NCI-H1092 treated with DMSO at 0.1 percent for 48 hours (cell line): ENCODE data around the gene RASA3.

Experiments
- DNase-seq: peaks from one replicate; lab custom pipeline; 2025; lab: John Stamatoyannopoulos, UW

Gene RASA3

DNA sequence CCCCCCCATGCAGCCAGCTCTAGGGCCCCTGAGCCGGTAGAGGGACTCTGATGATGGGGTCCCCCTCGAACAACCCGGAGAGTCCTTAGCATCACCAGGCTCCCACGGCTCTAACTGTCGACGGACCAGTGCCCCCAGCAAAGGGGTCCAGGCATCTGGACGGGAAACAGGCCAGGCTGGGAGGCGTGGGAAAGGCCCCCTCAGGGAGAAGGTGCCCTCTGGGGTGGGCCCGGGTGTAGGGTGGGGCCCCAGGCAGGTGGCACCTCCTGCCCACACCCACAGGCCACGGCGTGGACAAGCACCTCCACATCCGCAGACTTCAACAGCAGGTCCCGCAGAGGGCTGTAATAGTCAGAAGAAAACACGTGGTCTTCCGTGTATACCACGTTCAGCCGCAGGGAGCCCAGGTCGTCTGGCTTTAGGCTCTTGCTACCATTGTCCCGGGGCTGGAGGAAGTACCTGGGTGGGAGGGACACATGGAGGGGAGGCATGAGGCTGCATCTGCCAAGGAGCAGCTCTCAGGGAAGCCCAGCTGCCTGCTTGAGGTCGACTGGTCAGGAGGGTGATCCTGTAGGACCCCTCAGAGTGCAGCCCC is 113.9 kb downstream of the RASA3 start:
- no peak for DNase-seq

DNA sequence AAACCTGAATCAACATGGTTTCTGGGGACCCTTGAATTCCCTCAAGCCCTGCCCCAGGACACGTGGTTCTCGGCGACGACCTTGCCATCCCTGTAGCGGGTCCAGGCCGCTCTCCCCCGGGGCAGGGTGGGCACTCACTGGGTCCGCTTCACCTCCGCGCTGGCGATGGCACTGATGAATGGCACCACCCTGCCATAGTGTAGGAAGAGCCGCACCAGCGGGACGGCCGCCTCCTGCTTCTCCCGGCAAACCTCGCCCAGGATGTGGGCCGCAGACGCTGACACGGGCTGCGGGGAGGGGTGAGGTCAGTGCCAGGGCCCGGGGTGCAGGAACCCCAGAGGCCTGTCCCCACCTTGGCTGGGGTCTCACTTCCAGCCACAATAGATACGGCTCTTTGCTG is 114.5 kb downstream of the RASA3 start:
- no peak for DNase-seq

- DNase-seq: no peak
Measured at GRCh38 chr13:114017028-114017630, 115.3 kb downstream of the RASA3 start.

DNA sequence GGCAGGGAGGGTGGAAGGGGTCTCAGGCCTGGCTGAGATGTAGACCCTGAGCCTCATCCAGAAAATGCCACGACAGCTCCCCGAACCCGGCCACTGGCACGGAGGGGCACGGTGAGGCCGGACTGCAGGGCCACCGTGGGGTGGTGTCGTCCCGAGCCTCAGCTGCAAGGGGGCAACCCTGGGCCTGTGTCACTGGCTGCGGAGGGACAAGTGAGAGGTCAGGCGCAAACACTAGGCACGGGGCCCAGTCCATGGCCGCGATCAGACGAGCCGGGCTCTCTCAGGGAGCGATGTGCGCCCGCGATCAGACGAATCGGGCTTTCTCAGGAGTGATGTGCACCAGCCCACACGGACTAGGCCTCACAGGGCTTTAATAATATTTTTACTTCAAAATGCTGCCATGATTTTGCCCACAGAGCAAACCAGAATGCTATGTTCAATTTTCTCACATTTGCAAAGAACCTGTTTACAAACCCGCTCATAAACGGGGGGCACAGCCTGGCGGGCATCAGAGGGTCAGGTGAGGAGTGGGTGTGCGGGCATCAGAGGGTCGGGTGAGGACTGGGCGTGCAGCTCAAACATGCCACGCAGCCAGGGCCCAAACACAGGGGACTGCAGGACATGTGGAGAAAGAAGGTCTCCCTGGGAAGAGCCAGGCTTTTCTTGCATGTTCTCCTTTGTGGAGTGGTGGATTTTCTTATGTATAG is 115.9 kb downstream of the RASA3 start:
- DNase-seq: no peak

- no peak for DNase-seq
Measured at GRCh38 chr13:114015969-114016295, 116.5 kb downstream of the RASA3 start.

DNA sequence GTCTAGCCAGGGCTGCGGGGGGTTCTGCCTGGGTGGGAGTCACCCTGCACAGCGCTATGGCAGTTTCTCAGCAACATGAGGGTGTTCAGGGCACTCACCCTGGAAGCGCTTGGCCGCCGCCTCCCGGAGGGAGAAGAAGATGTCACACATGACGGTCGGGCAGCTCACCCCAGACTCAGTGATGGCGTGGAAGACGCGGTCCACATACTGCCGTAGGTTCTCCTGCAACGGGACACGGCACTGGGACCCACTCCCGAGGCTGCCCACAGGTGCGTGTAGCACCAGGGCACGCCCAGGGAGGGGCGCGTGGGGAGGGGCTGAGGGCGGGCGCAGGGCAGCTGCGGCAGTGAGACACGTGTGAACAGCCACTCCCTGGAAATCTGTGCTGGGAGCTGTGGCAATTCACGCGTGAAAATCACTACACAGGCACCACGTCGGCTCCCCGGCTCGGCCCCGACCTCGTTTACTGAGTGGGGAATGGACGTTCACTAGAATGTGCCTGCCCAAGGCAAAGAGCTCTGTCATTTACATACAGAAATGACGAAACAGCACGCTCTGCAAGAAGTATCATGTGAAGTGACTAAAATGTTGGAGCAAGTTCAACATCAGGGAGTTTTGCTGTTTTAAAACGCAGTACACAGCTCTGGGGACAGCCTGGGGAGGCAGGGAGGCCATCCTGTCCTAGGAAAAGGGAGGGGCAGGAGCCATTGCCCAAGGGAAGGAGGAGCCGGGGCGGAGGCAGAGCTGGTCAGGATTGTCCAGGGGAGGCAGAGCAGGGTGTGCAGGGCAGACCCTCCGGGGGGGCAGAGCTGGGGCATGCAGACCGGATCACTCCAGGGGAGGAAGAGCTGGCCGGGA is 117.1 kb downstream of the RASA3 start:
- DNase-seq: no peak

- DNase-seq: no peak
Measured at GRCh38 chr13:114013952-114014629, 118.3 kb downstream of the RASA3 start.

DNA sequence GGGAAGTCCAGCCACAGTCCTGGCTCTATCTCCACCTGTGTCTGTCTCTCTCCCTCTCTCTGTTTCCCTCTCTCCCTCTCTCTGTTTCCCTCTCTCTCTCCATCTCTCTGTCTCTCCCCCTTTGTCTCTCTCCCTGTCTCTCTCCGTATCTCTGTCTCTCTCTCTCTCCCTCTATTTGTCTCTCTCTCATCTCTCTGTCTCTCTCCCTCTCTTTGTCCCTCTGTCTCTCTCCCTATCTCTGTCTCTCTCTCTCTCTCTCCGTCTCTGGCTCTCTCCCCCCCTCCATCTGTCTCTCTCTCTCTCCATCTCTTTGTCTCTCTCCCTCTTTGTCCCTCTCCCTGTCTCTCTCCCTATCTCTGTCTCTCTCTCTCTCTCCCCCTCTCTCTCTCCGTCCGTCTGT is 119.1 kb downstream of the RASA3 start:
- no peak for DNase-seq

DNA sequence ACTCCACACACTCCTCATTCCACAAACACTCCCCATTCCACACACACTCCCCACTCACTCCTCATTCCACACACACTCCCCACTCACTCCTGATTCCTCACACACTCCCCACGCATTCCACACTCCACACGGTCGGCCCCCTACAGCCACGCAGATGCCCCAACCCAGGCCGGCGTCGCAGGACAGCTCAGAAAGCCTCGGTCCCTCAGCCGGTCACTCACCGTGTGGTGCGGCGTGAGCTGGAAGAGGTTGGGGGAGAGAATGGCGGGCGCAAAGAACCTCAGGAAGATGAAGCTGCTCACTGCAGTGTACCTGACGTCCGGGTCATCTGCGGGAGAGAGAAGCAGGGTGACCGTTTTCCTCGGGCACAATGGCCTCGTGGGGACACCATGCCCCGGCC is 119.5 kb downstream of the RASA3 start:
- no peak for DNase-seq

DNA sequence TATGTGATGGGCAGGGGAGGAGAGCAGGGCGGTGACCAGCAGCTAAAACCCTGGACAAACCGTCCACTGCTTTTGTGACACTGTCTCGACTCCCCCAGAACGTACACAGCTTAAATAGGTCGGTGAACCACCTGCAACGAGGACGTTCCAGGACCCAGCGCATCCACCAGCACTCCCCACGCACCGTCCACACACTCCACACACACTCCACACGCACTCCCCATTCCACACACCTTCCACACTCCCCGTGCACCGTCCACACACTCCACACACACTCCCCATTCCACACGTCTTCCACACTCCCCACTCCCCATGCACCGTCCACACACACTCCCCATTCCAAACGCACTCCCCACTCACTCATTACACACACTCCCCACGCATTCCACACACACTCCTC is 120.3 kb downstream of the RASA3 start:
- no peak for DNase-seq

GRCh38 chr13:114011226-114011625 is 121.2 kb downstream of the RASA3 start:
- no peak for DNase-seq

- DNase-seq: no peak
Measured at GRCh38 chr13:114010401-114011101, 121.9 kb downstream of the RASA3 start.

- DNase-seq: no peak
Measured at GRCh38 chr13:114009590-114010400, 122.6 kb downstream of the RASA3 start.

DNA sequence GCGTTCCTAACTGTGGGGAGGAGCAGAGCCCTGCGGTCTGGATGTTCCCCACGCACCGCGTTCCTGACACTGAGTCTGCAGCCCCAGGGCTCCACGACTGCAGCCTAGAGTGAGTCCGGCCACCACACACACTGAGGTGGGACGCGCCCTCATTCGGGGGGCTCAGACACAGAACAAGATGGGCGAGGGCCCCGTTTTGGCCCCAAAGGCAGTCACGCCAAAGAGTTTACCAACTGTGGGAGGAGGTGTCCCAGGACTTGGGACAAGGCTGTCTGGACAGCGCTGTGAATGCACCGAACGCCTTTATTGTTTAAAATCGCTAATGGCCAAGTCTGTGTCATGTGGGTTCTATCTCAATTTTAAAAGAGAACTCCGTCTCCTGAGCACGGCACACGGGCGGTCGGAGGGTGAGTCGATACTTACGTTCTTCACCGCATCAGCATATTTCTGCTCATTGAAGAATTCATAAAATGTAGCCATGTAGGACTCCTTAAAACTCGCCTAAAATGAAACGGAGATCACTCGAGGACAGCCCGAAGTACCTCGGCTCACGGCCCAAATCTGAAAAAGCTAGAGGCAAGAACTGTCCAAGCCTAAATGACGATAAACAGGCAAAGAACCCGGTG is 123.3 kb downstream of the RASA3 start:
- DNase-seq: no peak

DNA sequence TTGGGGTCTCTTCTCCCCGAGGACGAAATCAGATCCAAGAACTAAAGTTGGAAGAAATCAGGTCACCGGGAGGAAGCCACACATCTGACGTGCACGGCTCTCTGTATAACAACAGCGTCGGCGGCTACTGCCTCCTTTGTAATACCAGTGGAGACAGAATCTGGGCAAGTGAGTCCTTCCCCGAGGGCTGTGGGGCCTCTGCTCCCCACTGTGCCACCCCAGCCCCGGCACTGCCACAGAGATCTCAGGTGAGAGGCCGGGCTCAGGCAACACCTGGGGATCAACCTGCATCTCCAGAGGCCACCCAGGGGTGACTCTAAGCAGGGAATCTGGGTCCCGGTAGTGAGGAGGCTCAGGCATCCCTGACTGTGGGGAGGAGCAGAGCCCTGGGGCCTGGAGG is 124.9 kb downstream of the RASA3 start:
- DNase-seq: no peak

DNA sequence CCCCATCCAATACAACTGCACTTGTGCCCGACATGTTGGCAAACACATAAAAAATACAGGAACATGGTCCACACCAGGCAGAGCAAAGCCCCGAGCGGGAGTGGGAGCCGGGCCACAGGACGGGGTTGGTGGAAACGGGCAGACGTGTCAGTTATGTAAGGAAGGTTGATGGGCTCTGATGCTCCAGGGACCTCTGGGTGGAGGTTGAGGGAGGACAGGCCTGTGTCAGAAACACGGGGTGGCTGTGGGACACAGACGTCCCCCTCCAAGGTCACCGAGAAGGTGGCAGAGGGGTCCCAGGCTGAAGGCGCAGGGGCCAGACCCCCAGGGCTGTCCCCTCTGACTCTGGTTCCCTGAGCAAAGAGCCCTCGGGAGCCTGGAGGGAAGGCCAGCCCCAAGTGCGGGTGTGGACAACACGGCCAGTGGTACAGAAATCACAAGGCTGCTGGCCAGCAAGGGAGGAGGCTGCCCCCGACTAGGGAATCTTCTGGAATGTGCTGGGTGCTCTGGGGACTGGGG is 127.2 kb downstream of the RASA3 start:
- no peak for DNase-seq

GRCh38 chr13:114004420-114005205 is 127.8 kb downstream of the RASA3 start:
- no peak for DNase-seq

DNA sequence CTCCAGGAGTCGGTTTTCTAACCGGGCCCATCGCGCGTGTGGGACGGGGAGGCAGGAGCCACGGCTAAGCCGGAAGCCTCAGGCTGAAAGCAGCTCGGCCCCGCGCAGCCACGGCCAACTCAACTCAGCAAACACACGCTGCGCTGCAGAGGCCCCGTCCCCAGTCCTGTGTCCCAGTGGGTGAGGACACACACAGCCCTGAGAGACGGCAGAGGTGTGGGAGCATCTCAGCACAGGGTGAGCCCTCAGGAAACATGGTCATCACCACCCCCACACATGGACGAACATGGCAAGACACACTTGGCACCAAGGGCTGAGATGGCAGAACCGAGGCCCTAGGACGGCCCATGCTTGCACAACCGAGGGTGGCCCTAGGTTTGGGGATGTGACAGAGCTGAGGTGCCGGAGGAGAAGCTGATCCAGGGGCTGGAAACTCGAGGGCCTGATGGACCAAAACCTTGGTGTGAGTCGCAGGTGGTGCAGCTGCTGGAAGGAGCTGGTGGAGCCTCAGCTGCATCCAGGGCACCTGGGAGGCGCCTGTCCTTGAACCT is 129.6 kb downstream of the RASA3 start:
- DNase-seq: no peak

DNA sequence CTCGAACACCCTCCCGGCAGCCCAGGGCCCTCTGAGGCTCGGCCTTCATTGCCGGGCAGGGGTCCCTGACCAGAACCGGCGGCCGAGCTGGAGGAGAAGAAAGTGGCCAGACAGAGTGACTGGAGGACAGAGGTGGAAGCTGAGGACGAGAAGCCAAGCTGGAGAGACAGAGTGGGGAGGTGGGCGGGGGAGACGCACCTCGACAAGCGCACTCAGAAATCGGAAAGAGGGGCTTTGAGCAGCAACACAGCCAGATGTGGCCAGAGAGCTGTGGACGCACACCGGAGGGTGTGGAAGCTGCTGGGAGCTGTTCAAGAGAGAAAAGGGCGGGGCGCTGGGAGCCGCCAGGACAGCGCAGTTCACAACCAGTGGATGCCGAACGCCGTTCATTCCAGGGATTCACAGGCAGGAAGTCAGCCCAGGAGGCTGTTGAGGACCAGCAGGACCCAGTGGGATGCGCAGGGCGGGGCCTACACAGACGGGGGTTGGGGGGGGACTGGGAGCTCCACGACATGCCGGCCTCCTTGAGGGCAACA is 130.3 kb downstream of the RASA3 start:
- no peak for DNase-seq
